Neutrophil (primary cell): ENCODE results near the gene DEDD2.

Experiments
- H3K27ac ChIP-seq: fragments of 200-600 bp; sonication (generic); 2 replicates; pipeline ENCODE4 v1.5.1; 2016; ENCODE audit warnings: mild to moderate bottlenecking, moderate library complexity
- H3K27me3 ChIP-seq: fragments of 200-600 bp; sonication (generic); 2 replicates; pipeline ENCODE4 v1.6.0; 2016; ENCODE audit warnings: mild to moderate bottlenecking
- H3K36me3 ChIP-seq: fragments of 200-600 bp; sonication (generic); 2 replicates; pipeline ENCODE4 v1.5.1; 2017
- H3K4me1 ChIP-seq, 2 experiments: fragments of 200-600 bp in 1 of 2; sonication (generic) in 1 of 2; 1 replicate in 1 of 2; 2 replicates in 1 of 2; pipeline versions ENCODE4 v1.5.1 to v1.6.1; 2013 to 2016; ENCODE audit warnings: low read depth in 1 of 2, low read length in 1 of 2, mild to moderate bottlenecking in 1 of 2, moderate library complexity in 1 of 2; ENCODE audit not compliant: control insufficient read depth in 1 of 2, insufficient read depth in 1 of 2
- H3K4me3 ChIP-seq, 2 experiments: fragments of 200-600 bp in 1 of 2; sonication (generic) in 1 of 2; 1 replicate in 1 of 2; 2 replicates in 1 of 2; pipeline ENCODE4 v1.5.1; 2013 to 2016; ENCODE audit warnings: low read depth in 1 of 2, low read length in 1 of 2, mild to moderate bottlenecking in 1 of 2, moderate library complexity in 1 of 2
- H3K9me3 ChIP-seq: fragments of 200-600 bp; sonication (generic); 2 replicates; pipeline ENCODE4 v1.5.1; 2016
- TF ChIP-seq, protein P1 (sequence below): fragments of 200-600 bp; sonication (generic); IDR thresholded peaks from 2 replicates; pipeline ENCODE4 v1.5.1; 2016; ENCODE audit warnings: antibody characterized with exemption

Gene DEDD2

DNA sequence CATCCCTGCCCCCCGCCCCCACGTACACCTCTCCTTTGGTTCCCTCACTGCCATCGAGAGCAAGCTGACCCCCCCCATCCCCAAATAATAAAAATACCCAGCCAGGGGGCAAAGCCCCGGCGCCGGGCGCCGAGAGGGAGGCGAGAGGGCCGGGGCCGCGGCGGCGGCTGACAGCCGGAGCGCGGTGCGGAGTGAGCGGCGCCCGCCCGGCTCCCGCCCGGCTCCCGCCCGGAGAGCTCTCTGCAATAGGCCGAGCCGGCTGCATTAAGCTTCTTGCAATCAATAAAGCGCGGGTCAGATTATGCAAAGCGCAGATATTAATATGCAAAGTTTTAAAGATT lies 40.9 kb downstream of the DEDD2 start:
- Histone ChIP-seq H3K9me3 (no peaks in the 10 kb centered on the region), H3K4me3 (peak overlapping the region; percentile 44 to 62), H3K27ac (peak overlapping the region; percentile 31), H3K4me1 (peaks cover 20 to 24% of the 10 kb centered on the region in 2 experiments), H3K36me3 (no peaks in the 10 kb centered on the region), H3K27me3 (peaks cover 80% of the 10 kb centered on the region)
- TF ChIP-seq, protein P1, sequence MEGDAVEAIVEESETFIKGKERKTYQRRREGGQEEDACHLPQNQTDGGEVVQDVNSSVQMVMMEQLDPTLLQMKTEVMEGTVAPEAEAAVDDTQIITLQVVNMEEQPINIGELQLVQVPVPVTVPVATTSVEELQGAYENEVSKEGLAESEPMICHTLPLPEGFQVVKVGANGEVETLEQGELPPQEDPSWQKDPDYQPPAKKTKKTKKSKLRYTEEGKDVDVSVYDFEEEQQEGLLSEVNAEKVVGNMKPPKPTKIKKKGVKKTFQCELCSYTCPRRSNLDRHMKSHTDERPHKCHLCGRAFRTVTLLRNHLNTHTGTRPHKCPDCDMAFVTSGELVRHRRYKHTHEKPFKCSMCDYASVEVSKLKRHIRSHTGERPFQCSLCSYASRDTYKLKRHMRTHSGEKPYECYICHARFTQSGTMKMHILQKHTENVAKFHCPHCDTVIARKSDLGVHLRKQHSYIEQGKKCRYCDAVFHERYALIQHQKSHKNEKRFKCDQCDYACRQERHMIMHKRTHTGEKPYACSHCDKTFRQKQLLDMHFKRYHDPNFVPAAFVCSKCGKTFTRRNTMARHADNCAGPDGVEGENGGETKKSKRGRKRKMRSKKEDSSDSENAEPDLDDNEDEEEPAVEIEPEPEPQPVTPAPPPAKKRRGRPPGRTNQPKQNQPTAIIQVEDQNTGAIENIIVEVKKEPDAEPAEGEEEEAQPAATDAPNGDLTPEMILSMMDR, result no peak

DNA sequence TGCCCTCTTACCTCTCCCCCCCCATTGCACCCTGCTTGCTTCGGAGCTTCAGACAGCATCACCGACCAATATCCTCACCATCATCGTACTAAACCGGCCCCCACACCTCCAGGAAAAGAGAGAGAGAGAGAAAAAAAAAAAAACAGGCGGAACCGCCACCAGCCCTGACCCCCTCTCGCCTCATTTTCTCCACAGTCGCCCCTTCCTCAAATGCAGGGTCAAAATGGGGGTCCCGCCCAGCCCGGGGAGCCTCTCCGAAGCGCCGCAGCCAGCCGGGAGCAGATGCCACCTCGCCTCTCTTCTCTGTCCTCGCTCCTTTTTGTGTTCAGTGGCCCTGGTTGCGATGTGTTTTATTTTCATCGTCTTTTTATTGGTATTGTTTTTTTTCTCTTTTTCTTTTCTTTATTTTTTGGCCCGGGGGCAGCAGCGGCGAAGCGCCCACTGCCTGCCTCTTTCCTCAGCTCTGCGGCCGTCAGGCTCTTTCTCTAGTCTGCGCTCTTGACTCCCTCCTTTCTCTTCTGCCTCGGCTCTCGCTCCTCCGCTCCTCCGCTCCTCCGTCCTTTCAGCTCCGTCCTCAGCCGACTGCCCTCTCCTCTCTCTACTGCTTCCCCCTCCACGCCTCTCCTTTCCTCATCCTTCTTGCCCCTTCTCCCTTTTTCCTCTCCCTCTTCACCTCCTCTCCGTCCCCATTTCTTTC lies 41.4 kb downstream of the DEDD2 start:
- Histone ChIP-seq H3K9me3 (no peaks in the 10 kb centered on the region), H3K4me1 (peaks cover 20 to 23% of the 10 kb centered on the region in 2 experiments), H3K36me3 (no peaks in the 10 kb centered on the region), H3K4me3 (peak overlapping the region; percentile 44 to 62), H3K27me3 (peaks cover 78% of the 10 kb centered on the region), H3K27ac (peak overlapping the region; percentile 31)
- TF ChIP-seq, protein P1, result no peak

DNA sequence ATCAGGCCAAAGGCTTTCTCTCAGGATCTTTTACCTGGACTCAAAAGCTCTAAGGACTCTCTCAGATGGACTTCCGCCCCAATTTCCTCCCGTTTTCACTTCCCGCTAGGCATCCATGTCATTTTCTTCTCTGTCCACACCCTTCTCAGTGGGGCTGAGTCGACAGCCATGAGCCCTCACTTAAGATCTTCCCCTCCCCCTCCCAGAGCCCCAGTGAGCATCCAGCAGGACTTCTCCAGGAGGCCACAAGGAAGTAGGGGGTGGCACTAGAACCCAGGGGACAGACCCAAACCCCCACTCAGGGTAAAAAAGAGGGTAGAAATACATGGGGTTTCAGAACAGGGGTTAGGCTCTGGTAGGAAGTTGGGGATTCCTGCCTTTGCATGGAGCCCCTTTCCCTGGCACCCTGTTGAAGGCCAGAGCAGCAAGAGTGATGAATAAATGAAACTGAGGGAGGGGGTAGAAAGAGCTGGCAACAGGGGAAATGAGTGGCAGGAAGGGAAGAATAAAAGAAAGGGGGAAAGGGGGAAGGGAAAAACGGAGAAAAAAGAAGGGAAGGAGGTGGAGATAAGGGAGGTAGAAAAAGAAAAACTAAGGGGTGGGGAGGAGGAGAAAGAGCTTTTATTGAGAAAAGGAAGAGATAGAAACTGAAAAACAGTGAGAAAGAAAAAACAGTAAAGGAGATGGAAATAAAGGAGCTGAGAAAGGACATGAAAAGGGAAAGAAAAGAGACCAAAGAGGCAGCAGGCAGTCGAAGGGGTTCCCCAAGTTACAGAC lies 42.3 kb downstream of the DEDD2 start:
- Histone ChIP-seq H3K4me1 (peaks cover 20 to 23% of the 10 kb centered on the region in 2 experiments), H3K27ac (no peak overlapping the region), H3K36me3 (no peaks in the 10 kb centered on the region), H3K4me3 (peak overlapping the region in 1 of 2 experiments; percentile 62), H3K27me3 (peaks cover 69% of the 10 kb centered on the region), H3K9me3 (no peaks in the 10 kb centered on the region)
- TF ChIP-seq, protein P1, result no peak

DNA sequence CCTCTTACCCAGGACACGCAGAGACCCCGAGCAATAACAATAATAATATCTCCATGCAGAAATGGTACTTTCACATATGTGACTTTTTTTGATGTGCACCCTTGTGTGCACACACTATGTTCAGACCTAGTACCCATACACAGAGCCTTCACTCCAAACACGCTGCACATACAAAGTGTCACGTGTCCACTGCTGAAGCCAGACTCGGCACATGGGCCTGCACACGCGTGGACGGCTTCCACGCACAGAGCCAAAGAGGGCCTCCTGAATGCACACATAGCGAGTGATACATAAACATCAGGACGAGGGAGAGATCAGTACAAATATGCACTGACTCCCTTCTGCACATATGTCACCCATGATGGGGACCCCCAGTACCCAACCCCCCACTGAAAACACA lies 43.3 kb downstream of the DEDD2 start:
- H3K4me1 ChIP-seq, result peaks cover 20 to 23% of the 10 kb centered on the region in 2 experiments
- H3K27me3 ChIP-seq, result peaks cover 59% of the 10 kb centered on the region
- no peak overlapping the region for H3K27ac ChIP-seq
- TF ChIP-seq, protein P1, result no peak
- H3K4me3 ChIP-seq, result no peak overlapping the region
- no peaks in the 10 kb centered on the region for H3K36me3 ChIP-seq
- no peaks in the 10 kb centered on the region for H3K9me3 ChIP-seq

DNA sequence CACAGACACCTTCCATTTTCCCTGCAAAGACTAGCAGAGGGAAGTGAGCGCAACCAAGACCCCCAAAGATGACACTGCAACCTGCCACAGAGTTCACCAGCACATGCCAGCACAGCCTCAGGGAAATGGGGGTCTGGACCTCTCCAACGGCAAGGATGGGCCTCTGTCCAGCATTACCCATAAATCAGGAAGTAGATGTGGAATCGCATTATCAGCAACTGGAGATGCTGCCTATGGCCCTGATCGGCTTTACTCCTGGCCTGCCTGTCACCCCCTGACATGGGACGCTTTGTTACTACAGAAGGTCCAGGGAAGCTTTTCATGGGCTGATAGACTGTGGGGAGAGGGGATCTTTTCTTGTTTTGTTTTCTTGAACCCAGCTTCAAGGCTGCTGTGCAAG lies 43.8 kb downstream of the DEDD2 start:
- Histone ChIP-seq H3K27ac (no peak overlapping the region), H3K4me1 (peaks cover 20 to 23% of the 10 kb centered on the region in 2 experiments), H3K4me3 (no peak overlapping the region), H3K27me3 (peaks cover 54% of the 10 kb centered on the region), H3K36me3 (no peaks in the 10 kb centered on the region), H3K9me3 (no peaks in the 10 kb centered on the region)
- TF ChIP-seq, protein P1, result no peak
